Calu3 (cell line): ENCODE measurements around the gene CACNA1H. TPM values are rescaled to one million over a fixed set of nuclear protein-coding genes. Genes with fewer than 3 reads are reported as not detected.
A peak's percentile ranks its signal among the peaks of the same experiment; 100 is the strongest.

Source experiments
- BruUV-seq: library from RNA; stranded (reverse); fragments of 400-500 nt; replicated peaks from 2 replicates; lab custom pipeline; 2021; lab: Mats Ljungman, UMichigan
- CTCF ChIA-PET: fragments of 300-600 bp; sonication (Branson Sonifier 250); formaldehyde crosslinking; loops from one replicate; lab custom pipeline; 2022; ENCODE audit warnings: antibody characterized with exemption; lab: Charles Lee
- DNase-seq: peaks from one replicate; pipeline ENCODE4 v3.0.0; 2022
- H3K27ac Mint-ChIP-seq: one replicate; pipeline ENCODE4 v1.8.0; 2022; ENCODE audit warnings: mixed read lengths; ENCODE audit not compliant: unreplicated experiment
- H3K27me3 Mint-ChIP-seq: one replicate; pipeline ENCODE4 v1.8.0; 2022; ENCODE audit warnings: mixed read lengths; ENCODE audit not compliant: unreplicated experiment
- H3K36me3 Mint-ChIP-seq: one replicate; pipeline ENCODE4 v1.8.0; 2022; ENCODE audit warnings: mild to moderate bottlenecking, moderate library complexity, mixed read lengths; ENCODE audit not compliant: insufficient read depth, unreplicated experiment
- H3K4me1 Mint-ChIP-seq: one replicate; pipeline ENCODE4 v1.8.0; 2022; ENCODE audit warnings: mild to moderate bottlenecking, low read depth, mixed read lengths; ENCODE audit not compliant: unreplicated experiment
- H3K4me3 Mint-ChIP-seq: one replicate; pipeline ENCODE4 v1.8.0; 2022; ENCODE audit warnings: mild to moderate bottlenecking, low read depth, moderate library complexity, mixed read lengths; ENCODE audit not compliant: unreplicated experiment
- H3K9me3 Mint-ChIP-seq: one replicate; pipeline ENCODE4 v1.8.0; 2022; ENCODE audit warnings: low read depth, mixed read lengths; ENCODE audit not compliant: unreplicated experiment
- intact Hi-C: fragments of 100-400 bp; cut with micrococcal nuclease; formaldehyde crosslinking; loops from one replicate; pipeline ENCODE4 v1.10.0; 2022; ENCODE audit not compliant: unreplicated experiment
- total RNA-seq: library from RNA; stranded (reverse); gene quantifications from 2 replicates; pipeline ENCODE4 v1.2.3, GENCODE V29; 2022
- TF ChIP-seq, protein P1 (sequence below): fragments of 200-600 bp; IDR thresholded peaks from one replicate; pipeline ENCODE4 v1.8.0; 2022; ENCODE audit warnings: antibody characterized with exemption; ENCODE audit not compliant: unreplicated experiment

CACNA1H gene
- total RNA-seq, 1 experiment from 2014 or later = not detected

DNA sequence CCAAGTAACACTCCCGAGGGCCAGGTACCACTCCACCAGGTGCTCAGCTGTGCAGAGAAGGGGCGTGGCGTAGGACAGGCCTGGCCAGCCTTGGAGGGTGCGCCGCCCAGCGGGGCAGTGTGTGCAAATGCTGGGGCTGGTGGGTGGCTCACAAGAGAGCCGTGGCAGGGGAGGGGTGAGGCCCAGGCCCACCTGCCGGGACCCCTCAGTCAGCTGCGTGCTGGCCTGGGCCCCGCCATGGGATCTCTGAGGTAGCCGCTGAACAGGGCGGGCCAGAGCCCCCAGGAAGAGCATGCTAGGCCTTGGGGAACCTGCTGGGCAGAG lies 63.4 kb downstream of the CACNA1H start:
- H3K36me3 Mint-ChIP-seq = no peaks in the 10 kb centered on the region
- H3K4me1 Mint-ChIP-seq = peaks cover 2% of the 10 kb centered on the region
- TF ChIP-seq, protein P1, sequence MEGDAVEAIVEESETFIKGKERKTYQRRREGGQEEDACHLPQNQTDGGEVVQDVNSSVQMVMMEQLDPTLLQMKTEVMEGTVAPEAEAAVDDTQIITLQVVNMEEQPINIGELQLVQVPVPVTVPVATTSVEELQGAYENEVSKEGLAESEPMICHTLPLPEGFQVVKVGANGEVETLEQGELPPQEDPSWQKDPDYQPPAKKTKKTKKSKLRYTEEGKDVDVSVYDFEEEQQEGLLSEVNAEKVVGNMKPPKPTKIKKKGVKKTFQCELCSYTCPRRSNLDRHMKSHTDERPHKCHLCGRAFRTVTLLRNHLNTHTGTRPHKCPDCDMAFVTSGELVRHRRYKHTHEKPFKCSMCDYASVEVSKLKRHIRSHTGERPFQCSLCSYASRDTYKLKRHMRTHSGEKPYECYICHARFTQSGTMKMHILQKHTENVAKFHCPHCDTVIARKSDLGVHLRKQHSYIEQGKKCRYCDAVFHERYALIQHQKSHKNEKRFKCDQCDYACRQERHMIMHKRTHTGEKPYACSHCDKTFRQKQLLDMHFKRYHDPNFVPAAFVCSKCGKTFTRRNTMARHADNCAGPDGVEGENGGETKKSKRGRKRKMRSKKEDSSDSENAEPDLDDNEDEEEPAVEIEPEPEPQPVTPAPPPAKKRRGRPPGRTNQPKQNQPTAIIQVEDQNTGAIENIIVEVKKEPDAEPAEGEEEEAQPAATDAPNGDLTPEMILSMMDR = no peak
- CTCF ChIA-PET = interaction anchor here (0.6 kb wide), 1 partner anchor 617 kb away, joined by 6 read pairs; no protein-coding TSS in a partner anchor
- H3K9me3 Mint-ChIP-seq = no peaks in the 10 kb centered on the region
- H3K27me3 Mint-ChIP-seq = peaks cover 85% of the 10 kb centered on the region
- BruUV-seq = no TSS peak
- H3K27ac Mint-ChIP-seq = no peak overlapping the region
- intact Hi-C loops = no loop called here
- peak; percentile 43 for DNase-seq
- no peak overlapping the region for H3K4me3 Mint-ChIP-seq

DNA sequence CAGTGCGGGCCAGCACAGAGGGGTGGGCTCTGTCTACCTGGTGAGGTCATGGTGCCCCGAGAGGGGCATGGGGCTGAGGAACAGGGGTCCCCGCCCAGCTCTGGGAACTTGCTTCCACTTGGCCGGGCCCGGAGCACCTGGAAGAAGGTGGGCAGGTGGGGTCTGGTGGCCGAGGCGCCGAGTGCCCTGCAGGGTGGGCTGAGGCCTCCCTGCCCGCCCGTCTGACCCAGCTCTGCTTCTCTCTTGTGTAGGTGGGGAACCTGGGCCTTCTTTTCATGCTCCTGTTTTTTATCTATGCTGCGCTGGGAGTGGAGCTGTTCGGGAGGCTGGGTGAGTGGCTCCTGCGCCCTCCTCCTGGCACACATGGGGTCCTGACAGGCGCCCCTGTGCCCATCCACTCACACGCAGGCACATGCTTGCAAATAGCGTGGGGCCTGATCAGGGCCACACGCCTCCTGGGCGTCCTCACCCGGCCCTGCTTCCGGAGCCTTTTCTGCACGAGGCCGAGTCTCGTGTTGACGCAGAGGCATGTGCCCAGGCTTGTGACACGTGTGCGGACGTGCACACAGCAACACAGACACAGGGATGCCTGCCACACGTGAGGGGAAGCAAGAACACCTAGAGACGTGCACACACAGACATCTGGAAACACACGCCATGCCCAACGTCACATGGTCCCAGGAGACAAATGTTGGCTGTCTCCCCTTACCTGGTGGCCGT lies 63.9 kb downstream of the CACNA1H start:
- TF ChIP-seq, protein P1 = no peak
- no peaks in the 10 kb centered on the region for H3K9me3 Mint-ChIP-seq
- no peak for DNase-seq
- BruUV-seq = no TSS peak
- H3K27me3 Mint-ChIP-seq = peaks cover 85% of the 10 kb centered on the region
- intact Hi-C loops = no loop called here
- CTCF ChIA-PET = interaction anchor here (0.6 kb wide), 1 partner anchor 617 kb away, joined by 6 read pairs; no protein-coding TSS in a partner anchor
- no peaks in the 10 kb centered on the region for H3K36me3 Mint-ChIP-seq
- H3K4me3 Mint-ChIP-seq = no peak overlapping the region
- H3K27ac Mint-ChIP-seq = no peak overlapping the region
- H3K4me1 Mint-ChIP-seq = peaks cover 8% of the 10 kb centered on the region

DNA sequence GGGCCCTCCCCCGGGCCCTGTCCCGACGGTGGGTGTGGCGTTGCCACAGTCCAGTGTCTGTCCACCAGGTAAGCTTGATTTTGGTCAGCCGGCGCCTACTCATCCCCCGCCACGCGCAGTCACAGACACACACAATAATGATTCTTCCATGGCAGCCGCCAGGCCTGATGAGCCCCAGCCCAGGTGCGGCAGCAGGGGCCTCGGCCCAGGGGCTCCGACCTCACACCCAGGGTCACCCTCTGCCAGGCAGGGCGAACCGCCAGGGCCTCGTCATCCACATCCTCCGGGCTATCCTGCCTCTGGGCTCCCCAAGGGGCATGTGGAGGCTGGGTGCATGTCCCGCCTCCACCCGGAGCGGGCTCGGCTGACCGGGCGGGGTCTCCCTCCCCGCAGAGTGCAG lies 64.6 kb downstream of the CACNA1H start:
- CTCF ChIA-PET = no interaction called here
- H3K4me3 Mint-ChIP-seq = no peak overlapping the region
- H3K27ac Mint-ChIP-seq = no peak overlapping the region
- peaks cover 10% of the 10 kb centered on the region for H3K4me1 Mint-ChIP-seq
- no peak for DNase-seq
- BruUV-seq = no TSS peak
- peaks cover 91% of the 10 kb centered on the region for H3K27me3 Mint-ChIP-seq
- no peaks in the 10 kb centered on the region for H3K36me3 Mint-ChIP-seq
- intact Hi-C loops = no loop called here
- no peaks in the 10 kb centered on the region for H3K9me3 Mint-ChIP-seq
- TF ChIP-seq, protein P1 = no peak

DNA sequence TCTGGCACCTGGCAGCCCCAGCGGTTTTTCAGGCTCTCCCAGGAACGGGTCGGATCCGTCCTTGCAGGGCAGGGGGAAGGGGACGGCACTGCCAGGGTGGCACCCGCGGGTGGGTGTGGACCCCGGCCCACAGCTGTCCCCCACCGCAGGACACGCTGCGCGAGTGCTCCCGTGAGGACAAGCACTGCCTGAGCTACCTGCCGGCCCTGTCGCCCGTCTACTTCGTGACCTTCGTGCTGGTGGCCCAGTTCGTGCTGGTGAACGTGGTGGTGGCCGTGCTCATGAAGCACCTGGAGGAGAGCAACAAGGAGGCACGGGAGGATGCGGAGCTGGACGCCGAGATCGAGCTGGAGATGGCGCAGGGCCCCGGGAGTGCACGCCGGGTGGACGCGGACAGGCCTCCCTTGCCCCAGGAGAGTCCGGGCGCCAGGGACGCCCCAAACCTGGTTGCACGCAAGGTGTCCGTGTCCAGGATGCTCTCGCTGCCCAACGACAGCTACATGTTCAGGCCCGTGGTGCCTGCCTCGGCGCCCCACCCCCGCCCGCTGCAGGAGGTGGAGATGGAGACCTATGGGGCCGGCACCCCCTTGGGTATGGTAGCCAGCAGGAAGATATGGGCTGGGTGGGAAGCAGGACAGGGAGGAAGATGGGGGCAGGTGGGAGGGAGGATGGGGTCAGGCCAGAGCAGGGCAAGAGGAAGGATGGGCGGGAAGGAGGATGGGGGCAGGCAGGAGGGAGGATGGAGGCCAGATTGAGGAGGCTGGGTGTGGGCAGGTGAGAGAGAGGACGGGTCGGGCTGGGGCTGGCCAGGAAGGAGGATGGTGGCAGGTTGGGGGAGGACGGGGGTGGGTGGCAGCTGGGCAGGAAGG lies 65.4 kb downstream of the CACNA1H start:
- H3K36me3 Mint-ChIP-seq = no peaks in the 10 kb centered on the region
- H3K27ac Mint-ChIP-seq = no peak overlapping the region
- no TSS peak for BruUV-seq
- peaks cover 10% of the 10 kb centered on the region for H3K4me1 Mint-ChIP-seq
- CTCF ChIA-PET = interaction anchor here (0.8 kb wide), 1 partner anchor 29 kb away, joined by 3 read pairs; no protein-coding TSS in a partner anchor
- no peak overlapping the region for H3K4me3 Mint-ChIP-seq
- no peaks in the 10 kb centered on the region for H3K9me3 Mint-ChIP-seq
- H3K27me3 Mint-ChIP-seq = peaks cover 96% of the 10 kb centered on the region
- no peak for DNase-seq
- TF ChIP-seq, protein P1 = no peak
- intact Hi-C loops = no loop called here
